ENCODE measurements around the gene COPS4.

GRCh38 chr4:83112231-83112630 is 77.2 kb downstream of the COPS4 start:
- TF ChIP-seq CTCF (IDR thresholded peaks at IDR 0.05) (no peak), POLR2A (IDR thresholded peaks at IDR 0.05) (no peak)
